Activated CD4-positive, alpha-beta memory T cell treated with anti-CD3 and anti-CD28 coated beads, Interleukin-2, amount 10 ng/mL, durations not matched to agents 7 days and 5 days (primary cell): Measurements from ENCODE around the gene P2RY2. TPM values are rescaled to one million over a fixed set of nuclear protein-coding genes. Genes with fewer than 3 reads are reported as not detected.
A peak's percentile ranks its signal among the peaks of the same experiment; 100 is the strongest.

Experiments
- CTCF ChIA-PET: fragments of 350-600 bp; sonication (Branson Sonifier 250); formaldehyde crosslinking; loops from one replicate; lab custom pipeline; 2021; ENCODE audit warnings: antibody characterized with exemption, inconsistent platforms; lab: Charles Lee
- POLR2A ChIA-PET: fragments of 350-600 bp; sonication (Branson Sonifier 250); formaldehyde crosslinking; loops from one replicate; lab custom pipeline; 2021; ENCODE audit warnings: antibody characterized with exemption; lab: Charles Lee
- DNase-seq: peaks from one replicate; pipeline ENCODE4 v3.0.0-alpha.2; 2020
- H3K27ac Mint-ChIP-seq: one replicate; pipeline ENCODE4 v1.8.0; 2021; ENCODE audit warnings: mild to moderate bottlenecking, mixed read lengths
- H3K27me3 Mint-ChIP-seq: one replicate; pipeline ENCODE4 v1.8.0; 2021; ENCODE audit warnings: mixed read lengths
- H3K36me3 Mint-ChIP-seq: one replicate; pipeline ENCODE4 v1.8.0; 2021; ENCODE audit warnings: low read depth, mixed read lengths
- H3K4me1 Mint-ChIP-seq: one replicate; pipeline ENCODE4 v1.8.0; 2021; ENCODE audit warnings: mixed read lengths
- H3K4me3 Mint-ChIP-seq: one replicate; pipeline ENCODE4 v1.8.0; 2021; ENCODE audit warnings: mild to moderate bottlenecking, mixed read lengths
- H3K9me3 Mint-ChIP-seq: one replicate; pipeline ENCODE4 v1.8.0; 2021; ENCODE audit warnings: mixed read lengths
- total RNA-seq, 2 experiments: library from RNA; stranded (reverse); gene quantifications; one replicate each; pipeline ENCODE4 v1.2.3, GENCODE V29; 2021

Gene P2RY2
- total RNA-seq, 2 experiments from 2014 or later = not detected

- H3K36me3 Mint-ChIP-seq = no peaks in the 10 kb centered on the region
- H3K27me3 Mint-ChIP-seq = peaks cover 32% of the 10 kb centered on the region
- ChIA-PET CTCF (interaction anchor here (0.6 to 4.9 kb wide), 45 partner anchors 8 to 707 kb away, joined by 3 to 71 read pairs (median 4); partner anchors contain the start of genes FCHSD2 and STARD10), POLR2A (interaction anchor here (0.8 to 3.0 kb wide), 10 partner anchors 18 to 453 kb away, joined by 3 to 18 read pairs (median 4); partner anchors contain the start of gene FCHSD2)
- H3K4me3 Mint-ChIP-seq = no peak overlapping the region
- peak; percentile 86 for DNase-seq
- no peaks in the 10 kb centered on the region for H3K9me3 Mint-ChIP-seq
- peaks cover 23% of the 10 kb centered on the region for H3K4me1 Mint-ChIP-seq
- no peak overlapping the region for H3K27ac Mint-ChIP-seq
Measured at GRCh38 chr11:73177778-73178539, 40.1 kb upstream of the P2RY2 start.

- peaks cover 23% of the 10 kb centered on the region for H3K4me1 Mint-ChIP-seq
- H3K9me3 Mint-ChIP-seq = no peaks in the 10 kb centered on the region
- no peak for DNase-seq
- CTCF ChIA-PET = interaction anchor here (0.8 to 4.9 kb wide), 19 partner anchors 9 to 454 kb away, joined by 3 to 71 read pairs (median 6); partner anchors contain the start of gene FCHSD2
- peaks cover 38% of the 10 kb centered on the region for H3K27me3 Mint-ChIP-seq
- POLR2A ChIA-PET = interaction anchor here (0.8 to 2.1 kb wide), 2 partner anchors 347 to 366 kb away, joined by 4 to 6 read pairs; no protein-coding TSS in a partner anchor
- no peak overlapping the region for H3K27ac Mint-ChIP-seq
- H3K36me3 Mint-ChIP-seq = no peaks in the 10 kb centered on the region
- no peak overlapping the region for H3K4me3 Mint-ChIP-seq
Measured at GRCh38 chr11:73178681-73179080, 39.4 kb upstream of the P2RY2 start.

GRCh38 chr11:73182824-73183321, 35.2 kb upstream of the P2RY2 start:
- ChIA-PET POLR2A (no interaction called here), CTCF (interaction anchor here (0.8 to 1.6 kb wide), 5 partner anchors 54 to 396 kb away, joined by 3 to 4 read pairs (median 3); no protein-coding TSS in a partner anchor)
- no peaks in the 10 kb centered on the region for H3K36me3 Mint-ChIP-seq

GRCh38 chr11:73184953-73185671, 33.0 kb upstream of the P2RY2 start:
- H3K27ac Mint-ChIP-seq = no peak overlapping the region
- ChIA-PET POLR2A (interaction anchor here (0.6 kb wide), 1 partner anchor 84 kb away, joined by 4 read pairs; no protein-coding TSS in a partner anchor), CTCF (interaction anchor here (0.6 to 4.7 kb wide), 14 partner anchors 8 to 460 kb away, joined by 3 to 23 read pairs (median 4); no protein-coding TSS in a partner anchor)
- H3K9me3 Mint-ChIP-seq = no peaks in the 10 kb centered on the region
- no peaks in the 10 kb centered on the region for H3K36me3 Mint-ChIP-seq
- peak overlapping the region; percentile 24 for H3K4me3 Mint-ChIP-seq
- peak; percentile 64 for DNase-seq
- H3K27me3 Mint-ChIP-seq = peaks cover 28% of the 10 kb centered on the region
- peaks cover 7% of the 10 kb centered on the region for H3K4me1 Mint-ChIP-seq

More at GRCh38 chr11:73182824-73183321, 35.2 kb upstream of the P2RY2 start:
- peaks cover 11% of the 10 kb centered on the region for H3K4me1 Mint-ChIP-seq
- peaks cover 45% of the 10 kb centered on the region for H3K27me3 Mint-ChIP-seq
- no peak overlapping the region for H3K4me3 Mint-ChIP-seq
- H3K9me3 Mint-ChIP-seq = no peaks in the 10 kb centered on the region
- DNase-seq = no peak
- no peak overlapping the region for H3K27ac Mint-ChIP-seq

GRCh38 chr11:73185680-73186293, 32.3 kb upstream of the P2RY2 start:
- peaks cover 25% of the 10 kb centered on the region for H3K27me3 Mint-ChIP-seq
- H3K4me1 Mint-ChIP-seq = peaks cover 11% of the 10 kb centered on the region
- H3K27ac Mint-ChIP-seq = no peak overlapping the region
- H3K4me3 Mint-ChIP-seq = no peak overlapping the region
- DNase-seq = no peak
- ChIA-PET CTCF (interaction anchor here (0.8 to 4.7 kb wide), 13 partner anchors 9 to 461 kb away, joined by 3 to 23 read pairs (median 4); no protein-coding TSS in a partner anchor), POLR2A (interaction anchor here (0.6 to 1.5 kb wide), 2 partner anchors 43 to 83 kb away, joined by 4 read pairs; partner anchors contain the start of gene FCHSD2)
- H3K36me3 Mint-ChIP-seq = no peaks in the 10 kb centered on the region
- H3K9me3 Mint-ChIP-seq = no peaks in the 10 kb centered on the region

- ChIA-PET POLR2A (interaction anchor here (1.5 kb wide), 1 partner anchor 44 kb away, joined by 4 read pairs; the partner anchor contains the start of gene FCHSD2), CTCF (interaction anchor here (1.1 to 4.7 kb wide), 10 partner anchors 10 to 356 kb away, joined by 3 to 23 read pairs (median 6); no protein-coding TSS in a partner anchor)
- H3K27ac Mint-ChIP-seq = no peak overlapping the region
- H3K27me3 Mint-ChIP-seq = peaks cover 22% of the 10 kb centered on the region
- no peak overlapping the region for H3K4me3 Mint-ChIP-seq
- peaks cover 14% of the 10 kb centered on the region for H3K4me1 Mint-ChIP-seq
- H3K9me3 Mint-ChIP-seq = no peaks in the 10 kb centered on the region
- no peaks in the 10 kb centered on the region for H3K36me3 Mint-ChIP-seq
- DNase-seq = no peak
Measured at GRCh38 chr11:73186294-73186850, 31.7 kb upstream of the P2RY2 start.

- H3K4me1 Mint-ChIP-seq = peaks cover 16% of the 10 kb centered on the region
- no peak overlapping the region for H3K27ac Mint-ChIP-seq
- POLR2A ChIA-PET = interaction anchor here (1.5 kb wide), 1 partner anchor 44 kb away, joined by 4 read pairs; the partner anchor contains the start of gene FCHSD2
- H3K9me3 Mint-ChIP-seq = no peaks in the 10 kb centered on the region
- no peak overlapping the region for H3K4me3 Mint-ChIP-seq
- H3K27me3 Mint-ChIP-seq = peaks cover 17% of the 10 kb centered on the region
- H3K36me3 Mint-ChIP-seq = no peaks in the 10 kb centered on the region
- DNase-seq = no peak
- CTCF ChIA-PET = interaction anchor here (0.7 to 4.7 kb wide), 9 partner anchors 10 to 356 kb away, joined by 3 to 23 read pairs (median 6); no protein-coding TSS in a partner anchor
Measured at GRCh38 chr11:73186886-73187285, 31.2 kb upstream of the P2RY2 start.

DNA sequence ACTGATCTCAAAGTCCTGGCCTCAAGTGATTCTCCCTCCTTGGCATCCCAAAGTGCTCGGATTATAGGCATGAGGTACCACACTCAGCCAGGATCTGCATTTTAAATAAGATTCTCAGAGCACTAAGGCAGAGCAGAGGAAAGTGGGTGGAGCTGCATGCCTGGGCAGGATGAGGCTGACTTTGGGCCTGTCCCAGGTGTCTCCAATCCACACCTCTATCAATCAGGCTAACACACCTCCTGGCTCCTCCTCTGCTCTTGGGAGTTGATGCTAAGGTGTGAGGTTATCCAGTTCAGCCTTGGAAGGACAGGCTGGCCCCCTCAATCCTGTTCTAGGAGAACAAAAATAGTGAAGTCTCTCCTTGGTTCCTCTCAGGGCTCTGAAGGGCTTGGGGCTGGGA, 30.2 kb upstream of the P2RY2 start:
- peaks cover 14% of the 10 kb centered on the region for H3K27me3 Mint-ChIP-seq
- no peak overlapping the region for H3K27ac Mint-ChIP-seq
- peaks cover 16% of the 10 kb centered on the region for H3K4me1 Mint-ChIP-seq
- no peaks in the 10 kb centered on the region for H3K36me3 Mint-ChIP-seq
- DNase-seq = no peak
- CTCF ChIA-PET = interaction anchor here (4.4 to 4.7 kb wide), 2 partner anchors 11 to 54 kb away, joined by 21 to 23 read pairs; no protein-coding TSS in a partner anchor
- H3K9me3 Mint-ChIP-seq = no peaks in the 10 kb centered on the region
- POLR2A ChIA-PET = no interaction called here
- no peak overlapping the region for H3K4me3 Mint-ChIP-seq

DNA sequence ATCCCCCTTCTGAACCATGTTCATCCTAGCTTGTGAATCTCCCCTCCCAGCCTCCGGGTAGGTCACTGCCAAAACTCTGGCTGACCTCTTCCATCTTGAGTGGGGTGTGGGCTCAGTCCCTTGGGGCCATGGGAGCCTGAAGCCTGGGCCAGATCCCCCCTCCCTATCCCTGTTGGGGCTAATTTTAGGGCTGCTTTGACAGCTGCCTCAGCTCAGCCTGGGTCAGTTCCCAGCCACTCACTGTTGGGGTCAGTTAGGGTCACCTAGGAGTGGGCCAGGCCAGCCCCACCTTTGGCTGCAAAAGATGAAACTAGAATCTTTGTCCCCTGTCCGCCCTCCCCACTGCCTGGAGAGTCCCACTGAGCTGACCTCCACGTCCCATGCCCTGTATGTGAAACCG, 29.8 kb upstream of the P2RY2 start:
- ChIA-PET CTCF (interaction anchor here (4.7 kb wide), 1 partner anchor 12 kb away, joined by 21 read pairs; no protein-coding TSS in a partner anchor), POLR2A (no interaction called here)
- Mint-ChIP-seq H3K27ac (no peak overlapping the region), H3K36me3 (no peaks in the 10 kb centered on the region), H3K4me3 (no peak overlapping the region), H3K4me1 (peaks cover 16% of the 10 kb centered on the region), H3K27me3 (peaks cover 10% of the 10 kb centered on the region), H3K9me3 (no peaks in the 10 kb centered on the region)
- no peak for DNase-seq

GRCh38 chr11:73189315-73189714, 28.8 kb upstream of the P2RY2 start:
- Mint-ChIP-seq H3K4me3 (no peak overlapping the region), H3K9me3 (no peaks in the 10 kb centered on the region)

DNA sequence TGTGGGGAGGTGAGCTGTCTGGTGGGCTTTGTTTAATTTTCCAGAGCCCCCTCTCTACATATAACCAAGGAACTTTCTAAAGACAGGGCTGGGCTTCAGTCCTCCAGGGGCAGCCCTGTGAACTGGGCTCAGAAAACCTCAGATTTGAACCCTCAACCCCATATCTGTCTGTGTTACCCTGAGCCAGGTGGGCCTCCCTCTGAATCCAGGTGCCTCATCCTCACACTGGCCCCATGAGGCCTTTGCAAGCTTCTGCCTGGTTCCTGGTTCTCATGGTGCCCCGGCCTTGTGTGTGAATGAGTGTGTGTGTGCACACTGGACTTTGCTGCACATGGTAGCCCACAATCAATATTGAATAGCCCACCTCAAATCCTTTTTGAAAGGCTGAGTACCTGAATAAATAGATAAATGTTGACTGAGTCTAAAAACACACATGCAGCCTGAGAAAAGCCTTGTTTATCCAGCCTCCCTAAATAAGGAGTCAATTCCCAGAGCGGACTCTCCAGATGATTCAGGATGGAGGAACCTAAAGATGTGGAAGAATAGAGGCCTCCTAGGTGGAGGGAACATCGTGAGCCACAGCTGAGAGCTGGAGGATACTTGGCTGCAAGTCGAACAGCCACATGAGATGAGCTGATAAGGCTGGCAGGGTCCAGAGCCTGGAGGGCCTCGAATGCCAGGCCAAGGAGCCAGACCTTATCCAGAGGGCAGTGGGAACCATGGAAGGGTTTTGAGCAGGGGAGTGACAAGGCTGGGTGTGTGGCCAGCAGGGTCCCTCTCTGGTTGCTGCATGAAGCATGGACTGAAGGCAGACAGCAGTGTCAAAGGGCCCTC, 28.1 kb upstream of the P2RY2 start:
- ChIA-PET CTCF (interaction anchor here (1.3 to 1.5 kb wide), 2 partner anchors 9 to 44 kb away, joined by 4 read pairs; no protein-coding TSS in a partner anchor), POLR2A (interaction anchor here (0.6 kb wide), 1 partner anchor 49 kb away, joined by 3 read pairs; no protein-coding TSS in a partner anchor)
- Mint-ChIP-seq H3K27ac (no peak overlapping the region), H3K27me3 (peaks cover 2% of the 10 kb centered on the region), H3K9me3 (no peaks in the 10 kb centered on the region), H3K4me1 (peaks cover 14% of the 10 kb centered on the region), H3K36me3 (no peaks in the 10 kb centered on the region), H3K4me3 (no peak overlapping the region)
- no peak for DNase-seq

More at GRCh38 chr11:73189315-73189714, 28.8 kb upstream of the P2RY2 start:
- Mint-ChIP-seq H3K27me3 (peaks cover 6% of the 10 kb centered on the region), H3K27ac (no peak overlapping the region), H3K4me1 (peaks cover 16% of the 10 kb centered on the region), H3K36me3 (no peaks in the 10 kb centered on the region)
- POLR2A ChIA-PET = interaction anchor here (0.6 kb wide), 1 partner anchor 48 kb away, joined by 3 read pairs; no protein-coding TSS in a partner anchor
- CTCF ChIA-PET = interaction anchor here (1.3 to 1.5 kb wide), 2 partner anchors 9 to 44 kb away, joined by 4 read pairs; no protein-coding TSS in a partner anchor
- no peak for DNase-seq
